Renal pelvis (tissue), 4 donors: Measurements from ENCODE around the gene NAV2. TPM values are rescaled to one million over a fixed set of nuclear protein-coding genes. Genes with fewer than 3 reads are reported as not detected.

Experiments used
- DNase-seq: peaks from one replicate; pipeline ENCODE4 v3.0.0-alpha.2; 2013
- polyA plus RNA-seq, 3 donors: library from polyadenylated mRNA; unstranded; fragments of 120-200 nt; gene quantifications; one replicate each; pipeline ENCODE4 v1.2.1, GENCODE V29; 2013; ENCODE audit not compliant: insufficient read length in 3 of 3

The NAV2 gene
- polyA plus RNA-seq, 3 donors, result 34.4 to 54.8 (median 48.4) TPM

DNA sequence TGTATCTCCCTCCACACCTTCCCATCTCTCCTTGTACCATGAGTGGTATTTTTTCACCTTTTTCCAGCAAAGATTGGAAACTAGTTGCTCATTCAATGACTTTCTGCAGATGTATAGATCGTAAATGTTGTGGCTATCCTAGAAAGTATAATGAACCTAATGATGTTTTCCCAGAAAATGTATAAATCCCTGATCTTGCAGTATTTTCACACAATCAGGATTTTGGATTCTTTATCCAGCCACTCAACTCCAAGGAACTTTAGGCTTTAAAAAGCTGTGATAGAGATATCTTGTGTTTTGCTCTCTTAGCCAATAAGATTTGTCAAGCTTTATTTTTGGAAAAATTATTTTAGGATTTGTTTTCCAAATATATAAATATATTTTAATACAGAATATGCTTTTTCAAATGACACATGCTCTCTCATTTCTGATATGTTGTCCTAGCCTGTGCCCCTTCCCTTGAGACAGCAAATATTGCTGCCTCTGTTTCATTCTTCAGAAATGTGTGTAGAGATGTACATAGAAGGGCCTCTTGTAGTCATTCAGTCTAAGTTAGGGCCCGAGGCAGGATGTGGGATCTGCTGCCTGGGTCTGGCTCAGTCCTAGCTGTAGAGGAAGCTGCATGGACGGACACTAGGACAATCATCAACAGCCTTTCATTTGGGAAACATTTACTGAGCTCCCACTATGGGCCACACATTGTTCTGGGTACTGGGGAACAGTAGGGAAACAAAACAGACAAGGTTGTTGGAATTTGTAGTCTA, 62.4 kb downstream of the NAV2 start:
- DNase-seq, result no peak

DNA sequence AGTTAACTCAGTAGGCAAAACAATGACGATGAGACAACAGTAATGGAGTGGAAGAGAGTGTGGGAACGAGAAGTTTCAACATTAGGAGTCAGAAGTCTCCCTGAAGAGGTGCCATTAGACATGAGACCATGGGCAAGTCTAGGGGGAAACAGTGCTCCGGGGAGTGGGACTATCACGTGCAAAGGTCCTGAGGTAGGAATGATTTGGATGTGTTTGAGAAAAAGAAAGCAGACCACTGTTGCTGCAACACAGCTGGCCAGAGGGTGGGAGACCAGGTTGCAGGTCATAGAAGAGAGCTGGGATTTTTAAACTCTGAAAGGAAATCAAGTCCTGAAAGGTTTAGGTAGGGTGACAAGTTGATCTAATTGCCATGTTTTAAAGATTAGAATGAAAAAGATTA, 63.0 kb downstream of the NAV2 start:
- DNase-seq, result no peak

- no peak for DNase-seq
Measured at GRCh38 chr11:19777039-19777376, 64.4 kb downstream of the NAV2 start.

DNA sequence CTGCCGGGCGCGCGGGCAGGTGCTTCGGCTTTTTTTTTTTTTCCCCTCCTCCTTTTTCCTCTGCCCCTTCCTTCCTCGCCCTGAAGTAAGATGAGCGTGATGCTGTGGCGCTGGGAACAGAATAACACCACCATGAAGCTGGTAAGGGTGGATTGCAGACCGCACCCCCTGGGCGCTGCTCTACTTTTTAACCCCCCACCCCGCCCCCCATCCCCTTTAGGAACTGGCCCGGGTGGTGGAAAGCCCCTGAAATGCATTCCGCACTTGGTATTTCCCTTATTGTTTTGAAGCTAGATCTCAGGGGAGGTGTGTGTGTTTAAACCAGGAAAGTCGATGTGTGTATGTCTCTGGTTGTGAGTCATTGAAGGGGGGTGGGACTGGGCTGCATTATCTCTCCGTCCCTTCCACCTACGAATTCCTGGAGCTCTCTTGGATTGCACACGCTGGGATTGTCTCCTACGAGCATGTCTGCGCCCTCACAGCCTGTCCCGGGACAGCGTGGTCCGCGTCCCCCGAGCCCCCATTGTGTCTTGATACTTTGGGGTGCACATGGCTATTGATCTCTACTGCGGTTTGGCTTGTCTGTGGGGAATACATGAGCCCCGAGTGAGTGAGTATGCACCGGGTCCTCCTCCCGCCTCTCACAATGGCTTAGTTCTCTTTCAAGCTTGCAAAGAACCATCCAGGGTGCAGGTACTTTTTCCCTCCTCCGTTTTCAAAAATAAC, 64.9 kb downstream of the NAV2 start:
- no peak for DNase-seq

GRCh38 chr11:19779740-19780139, 67.1 kb downstream of the NAV2 start:
- no peak for DNase-seq

DNA sequence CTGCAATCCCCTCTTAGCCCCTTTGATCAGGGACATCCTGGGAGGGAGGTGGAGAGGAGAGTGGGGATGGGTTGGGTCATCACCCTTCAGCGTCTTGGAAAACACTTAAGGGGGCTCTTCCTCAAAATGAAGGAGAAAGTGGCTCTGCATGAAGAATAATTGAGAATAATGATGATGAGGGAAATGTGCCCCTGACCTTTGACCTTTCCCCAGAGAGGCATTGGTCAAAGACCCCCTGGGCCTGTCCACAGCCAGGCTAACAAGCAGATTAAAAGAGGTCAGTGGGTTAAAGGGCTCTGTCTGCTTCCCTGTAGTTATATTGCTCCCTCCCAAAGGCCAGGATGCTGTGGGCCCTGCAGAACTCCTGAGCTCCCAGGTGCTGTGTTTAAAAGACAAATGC, 68.7 kb downstream of the NAV2 start:
- no peak for DNase-seq

- no peak for DNase-seq
Measured at GRCh38 chr11:19785265-19785664, 72.6 kb downstream of the NAV2 start.

DNA sequence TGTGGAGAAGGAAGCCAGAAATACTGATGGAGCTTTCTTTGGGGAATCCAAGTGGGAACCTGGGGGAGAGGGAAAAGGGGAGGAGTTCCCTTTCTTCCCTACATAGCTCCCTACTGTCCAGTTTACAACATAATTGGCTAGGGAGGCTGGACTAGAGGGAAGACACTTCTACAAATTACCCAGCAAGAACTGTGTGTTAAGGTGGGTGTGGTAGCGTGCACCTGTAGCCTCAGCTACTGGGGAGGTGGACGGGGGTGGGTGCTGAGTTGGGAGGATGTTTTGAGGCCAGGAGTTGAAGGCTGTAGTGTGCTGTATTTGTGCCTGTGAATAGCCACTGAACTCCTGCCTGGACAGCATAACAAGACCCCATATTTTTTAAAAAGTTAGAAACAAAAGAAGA, 74.0 kb downstream of the NAV2 start:
- DNase-seq, result no peak

DNA sequence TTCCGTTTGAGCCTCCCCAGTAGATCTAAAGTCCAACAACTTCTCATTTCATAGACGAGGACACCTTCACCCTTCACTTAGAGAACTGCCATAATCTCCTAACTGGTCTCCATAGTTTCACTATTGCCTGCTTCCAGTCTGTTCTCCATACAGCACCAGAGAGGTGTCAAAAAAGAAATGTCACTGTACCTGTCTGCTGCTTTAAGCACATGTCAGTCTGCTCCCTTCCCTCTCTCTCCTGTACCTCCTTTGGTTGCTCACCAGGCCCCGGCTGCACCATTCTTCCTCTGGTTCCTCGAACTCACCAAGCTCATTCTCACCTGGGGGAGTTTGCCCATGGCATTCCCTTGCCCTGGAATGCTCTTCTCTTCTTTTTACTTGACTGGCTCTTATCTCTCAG, 75.8 kb downstream of the NAV2 start:
- no peak for DNase-seq

DNA sequence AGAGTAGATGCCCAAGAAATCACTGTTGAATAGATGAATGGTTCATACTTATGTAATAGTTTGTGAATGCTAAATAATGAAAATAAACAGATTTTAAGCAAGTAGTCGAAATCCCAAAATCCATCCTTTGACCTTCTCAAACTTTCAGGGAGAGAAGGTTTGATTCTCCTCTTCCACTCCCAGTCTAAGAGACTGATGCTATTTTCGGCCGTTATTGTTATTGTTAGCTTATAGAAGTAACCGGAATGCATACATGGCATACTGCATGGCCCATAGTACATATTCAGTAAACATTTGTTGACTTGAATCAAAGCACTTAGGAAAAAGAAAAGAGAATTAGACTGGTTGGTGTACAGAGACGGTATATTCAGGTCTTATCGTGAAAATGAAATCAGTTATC, 76.6 kb downstream of the NAV2 start:
- no peak for DNase-seq

DNA sequence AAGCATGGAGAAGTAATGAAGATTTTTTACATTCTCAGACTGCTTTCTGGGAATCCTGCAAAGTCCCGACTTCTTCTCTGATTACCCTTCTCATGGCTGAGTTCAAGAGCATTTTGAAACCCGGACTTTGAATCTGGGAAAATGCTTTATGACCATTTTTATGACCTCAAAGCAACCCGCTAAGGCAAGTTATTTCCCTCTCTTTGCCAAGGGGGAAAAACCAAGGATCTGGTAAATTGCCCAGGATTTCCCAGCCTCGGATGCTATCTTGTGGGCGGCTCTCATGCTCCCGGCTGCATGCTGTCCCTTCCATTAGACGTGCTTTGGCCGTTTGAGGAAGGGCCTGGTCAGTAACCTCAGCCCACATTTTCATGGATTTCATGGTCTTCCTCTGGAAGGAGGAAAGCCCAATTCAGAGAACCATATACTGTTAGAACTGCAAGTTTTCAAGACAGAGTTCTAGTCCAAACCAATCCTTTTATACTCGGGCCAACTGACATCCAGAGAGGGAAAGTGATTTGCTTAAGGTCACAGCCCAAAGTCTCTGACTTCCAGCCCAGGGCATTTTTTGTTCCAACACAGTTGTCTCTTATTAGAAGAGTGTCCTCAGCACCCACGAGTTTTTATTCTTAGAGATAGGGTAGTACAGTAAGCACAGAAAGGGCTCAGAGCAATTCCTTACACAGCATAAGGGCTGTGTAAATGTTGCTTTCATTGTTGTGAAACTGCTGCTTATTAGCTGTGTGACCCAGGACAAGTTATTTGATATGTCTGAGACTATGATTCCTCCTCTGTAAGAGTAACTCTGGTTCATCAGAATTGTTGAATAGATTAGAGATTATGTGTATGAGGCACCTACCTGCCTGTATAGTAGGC, 77.4 kb downstream of the NAV2 start:
- DNase-seq, result no peak

GRCh38 chr11:19790831-19791552, 78.4 kb downstream of the NAV2 start:
- DNase-seq, result no peak

DNA sequence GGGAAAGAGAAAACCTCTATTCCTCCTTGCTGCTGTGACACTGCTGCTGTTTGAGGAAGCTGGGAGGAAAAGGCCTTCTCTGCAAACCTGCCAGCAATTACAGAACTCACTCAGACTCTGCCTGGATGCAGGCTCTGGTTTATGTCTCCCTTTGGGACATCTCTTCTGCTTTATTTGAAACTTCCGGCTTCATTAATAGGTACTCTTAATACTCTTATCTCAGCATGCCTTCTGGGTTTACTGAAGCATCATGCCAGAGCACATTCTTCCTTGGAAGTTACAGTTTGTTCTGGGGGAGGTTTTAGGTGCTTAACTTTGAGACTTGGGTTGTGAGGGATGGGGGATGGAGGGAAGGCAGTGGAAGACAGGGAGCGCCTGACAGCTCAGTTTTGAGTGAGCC, 79.9 kb downstream of the NAV2 start:
- no peak for DNase-seq

- DNase-seq, result no peak
Measured at GRCh38 chr11:19793326-19793725, 80.7 kb downstream of the NAV2 start.

GRCh38 chr11:19794161-19794560, 81.5 kb downstream of the NAV2 start:
- DNase-seq, result no peak

- no peak for DNase-seq
Measured at GRCh38 chr11:19795082-19795481, 82.4 kb downstream of the NAV2 start.

DNA sequence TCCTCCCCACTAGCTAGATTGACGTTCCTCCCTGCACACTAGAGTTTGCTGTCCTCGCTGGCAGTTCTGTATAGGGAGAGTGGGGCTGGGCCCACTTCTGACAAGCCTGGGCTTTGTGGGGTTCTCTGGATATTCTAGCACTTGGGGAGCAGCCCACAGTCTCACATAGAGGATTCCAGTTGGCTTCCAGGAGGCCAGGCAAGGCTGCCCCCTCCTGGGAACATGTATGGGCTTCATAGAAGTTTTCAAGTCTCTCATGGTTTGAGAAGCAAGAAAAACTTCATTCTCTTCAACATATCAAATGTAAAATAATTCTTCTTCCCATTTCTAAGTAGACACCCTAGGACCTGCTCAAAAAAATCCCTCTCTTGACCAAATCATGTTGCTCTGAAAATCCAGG, 87.5 kb downstream of the NAV2 start:
- DNase-seq, result no peak

GRCh38 chr11:19800714-19801519, 88.3 kb downstream of the NAV2 start:
- no peak for DNase-seq

DNA sequence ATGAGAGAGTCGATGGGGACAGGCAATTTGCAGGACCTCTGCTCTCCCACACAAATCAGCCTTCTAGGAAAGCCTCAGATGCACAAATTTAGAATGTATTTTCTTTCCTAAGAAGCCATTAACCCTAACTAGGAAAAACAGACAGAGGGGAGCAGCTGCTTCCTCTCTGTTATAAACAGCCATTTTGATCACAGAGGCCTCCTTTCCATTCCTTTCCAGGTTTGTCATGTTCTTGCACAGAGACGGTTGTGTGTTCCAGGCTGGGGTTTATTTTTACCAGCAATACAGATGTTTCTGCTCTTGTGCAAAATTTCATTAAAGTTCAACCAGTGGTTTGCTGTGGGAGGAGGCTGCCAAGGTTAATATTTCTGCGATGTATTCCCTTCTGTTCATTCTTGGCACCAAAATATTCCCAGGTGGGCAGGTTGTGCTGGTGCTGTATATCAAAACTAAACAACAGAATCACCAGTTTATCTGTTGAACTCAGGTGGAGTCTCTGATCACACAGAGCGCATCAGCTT, 90.2 kb downstream of the NAV2 start:
- DNase-seq, result no peak

DNA sequence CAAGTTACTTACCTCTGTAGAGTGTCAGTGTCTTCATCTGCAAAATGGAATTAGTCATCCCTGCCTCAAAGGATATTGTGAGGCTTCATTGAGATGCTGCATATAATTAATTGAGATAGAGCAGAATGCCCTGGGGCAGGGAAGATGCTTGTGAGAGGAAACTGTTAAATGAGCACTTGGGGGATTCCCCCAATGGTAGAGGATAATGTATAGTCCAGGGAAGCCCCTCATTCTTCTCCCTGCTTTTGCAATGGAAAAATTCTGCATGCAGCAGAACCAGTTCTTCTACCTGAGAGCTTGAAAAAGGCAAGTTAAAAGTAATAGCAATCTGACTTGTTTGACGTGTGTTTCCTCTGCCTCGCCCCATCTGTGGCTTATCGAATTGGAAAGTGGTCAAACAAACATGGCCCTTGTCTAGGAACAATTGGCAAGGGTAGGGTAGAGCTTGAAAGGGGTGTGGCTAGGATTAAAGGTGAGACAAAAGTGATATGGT, 90.9 kb downstream of the NAV2 start:
- DNase-seq, result no peak

DNA sequence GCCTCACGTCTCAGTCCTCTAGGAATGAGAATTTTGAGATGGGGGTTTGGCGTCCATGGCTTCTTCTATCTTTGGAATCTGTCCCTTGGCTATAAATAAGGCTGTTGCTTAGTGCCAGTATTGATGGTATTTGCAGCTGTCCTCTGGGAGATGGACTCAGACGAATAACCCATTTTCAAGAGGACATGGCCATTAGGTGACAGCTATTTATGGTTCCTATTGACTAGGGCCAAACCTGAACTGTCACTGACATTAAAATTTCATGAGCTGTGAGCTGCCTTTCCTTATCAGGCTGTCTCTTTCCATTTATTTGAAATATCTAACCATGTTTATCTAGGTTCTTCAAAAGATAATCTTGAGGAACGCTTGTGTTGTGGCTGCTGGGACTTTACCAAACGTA, 92.7 kb downstream of the NAV2 start:
- no peak for DNase-seq
